ENCODE measurements around the gene GIMAP2.
"Not testable (repeated sequence)": the region's sequence is repeated elsewhere in the genome, so short reads cannot be mapped to it uniquely, and the experiment has no call there.

Gene GIMAP2

GRCh38 chr7:150676276-150676675, 9.2 kb upstream of the GIMAP2 start:
- not testable (repeated sequence) for DNase-seq (ENCODE audit: low read depth in 2 of 2, low spot score in 1 of 2)

DNA sequence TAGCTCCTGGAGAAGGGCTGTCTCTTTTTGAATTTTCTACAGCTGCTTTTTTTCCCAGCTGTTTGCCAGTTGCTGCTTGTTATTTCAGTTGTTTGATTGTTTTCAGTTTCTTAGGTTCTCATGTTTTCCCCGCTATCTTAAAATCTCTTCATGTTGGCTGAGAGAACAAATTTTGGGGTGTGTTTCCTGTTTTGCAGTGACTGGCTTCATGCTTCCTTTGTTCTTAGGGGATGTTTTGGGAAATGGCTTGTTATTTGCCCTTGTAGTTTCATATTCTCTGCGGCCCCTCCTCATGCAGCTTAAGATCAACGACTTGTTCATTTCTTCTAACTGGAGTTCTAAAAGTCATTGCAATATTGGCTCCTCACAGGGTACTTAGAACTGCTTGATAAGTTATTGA, 8.7 kb upstream of the GIMAP2 start:
- not testable (repeated sequence) for DNase-seq (ENCODE audit: low read depth in 2 of 2, low spot score in 1 of 2)

DNA sequence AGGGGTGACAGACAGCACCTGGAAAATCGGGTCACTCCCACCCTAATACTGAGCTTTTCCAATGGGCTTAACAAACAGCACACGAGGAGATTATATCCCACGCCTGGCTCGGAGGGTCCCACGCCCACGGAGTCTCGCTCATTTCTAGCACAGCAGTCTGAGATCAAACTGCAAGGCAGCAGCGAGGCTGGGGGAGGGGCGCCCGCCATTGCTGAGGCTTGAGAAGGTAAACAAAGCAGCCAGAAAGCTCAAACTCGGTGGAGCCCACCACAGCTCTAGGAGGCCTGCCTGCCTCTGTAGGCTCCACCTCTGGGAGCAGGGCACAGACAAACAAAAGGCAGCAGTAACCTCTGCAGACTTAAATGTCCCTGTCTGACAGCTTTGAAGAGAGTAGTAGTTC, 6.9 kb upstream of the GIMAP2 start:
- not testable (repeated sequence) for DNase-seq (ENCODE audit: low read depth in 2 of 2, low spot score in 1 of 2)

GRCh38 chr7:150680364-150680763, 5.1 kb upstream of the GIMAP2 start:
- DNase-seq (ENCODE audit: low read depth in 2 of 2, low spot score in 1 of 2) = not testable (repeated sequence)

- no peak for DNase-seq (ENCODE audit: low read depth in 2 of 2, low spot score in 1 of 2)
Measured at GRCh38 chr7:150686030-150686631, 625 bp downstream of the GIMAP2 start.

- DNase-seq (ENCODE audit: low read depth in 2 of 2, low spot score in 1 of 2) = no peak
Measured at GRCh38 chr7:150688630-150689029, 3.1 kb downstream of the GIMAP2 start.

- no peak for DNase-seq (ENCODE audit: low read depth in 2 of 2, low spot score in 1 of 2)
Measured at GRCh38 chr7:150695654-150696053, 10.1 kb downstream of the GIMAP2 start.

- no peak for DNase-seq (ENCODE audit: low read depth in 2 of 2, low spot score in 1 of 2)
Measured at GRCh38 chr7:150703209-150703608, 17.7 kb downstream of the GIMAP2 start.

DNA sequence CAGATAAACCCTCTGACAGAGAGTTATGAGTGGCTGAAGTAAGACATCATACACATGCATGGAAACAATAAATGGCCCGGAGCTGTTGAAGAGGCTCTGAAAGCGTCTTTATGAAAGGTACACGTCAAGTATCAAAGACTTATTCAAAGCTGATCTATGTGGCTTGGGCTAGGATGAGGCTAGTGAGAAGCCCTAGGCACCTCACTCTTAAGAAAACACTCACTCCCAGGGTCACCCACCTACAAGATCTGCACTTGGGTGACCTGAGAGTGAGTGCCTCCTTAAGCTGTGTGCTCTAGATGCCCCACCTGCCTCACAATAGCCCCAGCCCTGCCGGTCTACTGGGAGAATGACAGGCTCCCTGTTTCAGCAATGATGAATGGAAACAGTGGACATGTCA, 29.8 kb downstream of the GIMAP2 start:
- DNase-seq (ENCODE audit: low read depth in 2 of 2, low spot score in 1 of 2) = no peak

- DNase-seq (ENCODE audit: low read depth in 2 of 2, low spot score in 1 of 2) = no peak
Measured at GRCh38 chr7:150715738-150716137, 30.2 kb downstream of the GIMAP2 start.

GRCh38 chr7:150716368-150716767, 30.9 kb downstream of the GIMAP2 start, which contains the start of gene GIMAP1:
TSS of gene GIMAP1 (plus strand) at chr7:150716613. CDS start at chr7:150719048, 2,435 bp downstream.
- peak in 1 of 2 donors; percentile 39 for DNase-seq (ENCODE audit: low read depth in 2 of 2, low spot score in 1 of 2)

GRCh38 chr7:150716939-150717338, 31.4 kb downstream of the GIMAP2 start:
- no peak for DNase-seq (ENCODE audit: low read depth in 2 of 2, low spot score in 1 of 2)

- no peak for DNase-seq (ENCODE audit: low read depth in 2 of 2, low spot score in 1 of 2)
Measured at GRCh38 chr7:150717814-150718420, 32.4 kb downstream of the GIMAP2 start.

DNA sequence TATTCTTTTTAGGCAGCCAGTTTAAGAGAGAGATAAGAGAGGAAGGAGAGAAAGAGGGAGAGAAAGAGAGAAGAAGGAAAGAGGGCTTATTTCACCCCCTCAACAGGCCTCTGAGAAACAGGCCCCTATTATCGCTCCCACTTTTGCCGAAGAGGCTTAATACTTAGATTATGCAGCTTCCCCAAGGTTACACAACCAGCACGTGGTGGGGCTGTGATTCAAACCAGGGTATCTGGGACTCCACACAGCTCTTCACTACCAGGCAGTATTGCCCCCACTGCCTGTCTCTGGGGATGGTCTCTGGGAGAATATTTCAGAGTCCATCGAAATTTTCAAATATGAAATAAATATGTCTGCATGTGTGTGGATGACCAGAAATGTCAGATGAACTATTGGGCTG, 33.9 kb downstream of the GIMAP2 start:
- DNase-seq (ENCODE audit: low read depth in 2 of 2, low spot score in 1 of 2) = no peak

DNA sequence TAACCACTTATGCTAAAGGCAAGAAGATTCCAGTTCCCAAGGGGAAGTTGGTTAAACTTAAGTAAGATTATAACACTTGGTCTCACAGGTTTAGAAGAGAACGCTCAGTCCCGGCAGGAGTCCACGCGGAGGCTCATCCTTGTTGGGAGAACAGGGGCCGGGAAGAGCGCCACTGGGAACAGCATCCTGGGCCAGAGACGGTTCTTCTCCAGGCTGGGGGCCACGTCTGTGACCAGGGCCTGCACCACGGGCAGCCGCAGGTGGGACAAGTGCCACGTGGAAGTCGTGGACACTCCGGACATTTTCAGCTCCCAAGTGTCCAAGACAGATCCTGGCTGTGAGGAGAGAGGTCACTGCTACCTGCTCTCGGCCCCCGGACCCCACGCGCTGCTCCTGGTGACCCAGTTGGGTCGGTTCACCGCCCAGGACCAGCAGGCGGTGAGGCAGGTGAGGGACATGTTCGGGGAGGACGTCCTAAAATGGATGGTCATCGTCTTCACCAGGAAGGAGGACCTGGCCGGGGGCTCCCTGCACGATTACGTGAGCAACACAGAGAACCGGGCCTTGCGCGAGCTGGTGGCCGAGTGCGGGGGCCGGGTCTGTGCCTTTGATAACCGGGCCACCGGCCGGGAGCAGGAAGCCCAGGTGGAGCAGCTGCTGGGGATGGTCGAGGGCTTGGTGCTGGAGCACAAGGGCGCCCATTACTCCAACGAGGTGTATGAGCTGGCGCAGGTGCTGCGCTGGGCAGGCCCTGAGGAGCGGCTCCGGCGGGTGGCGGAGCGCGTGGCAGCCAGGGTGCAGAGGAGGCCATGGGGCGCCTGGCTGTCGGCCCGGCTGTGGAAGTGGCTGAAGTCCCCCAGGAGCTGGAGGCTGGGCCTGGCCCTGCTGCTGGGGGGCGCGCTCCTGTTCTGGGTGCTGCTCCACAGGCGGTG, 34.7 kb downstream of the GIMAP2 start:
- no peak for DNase-seq (ENCODE audit: low read depth in 2 of 2, low spot score in 1 of 2)

DNA sequence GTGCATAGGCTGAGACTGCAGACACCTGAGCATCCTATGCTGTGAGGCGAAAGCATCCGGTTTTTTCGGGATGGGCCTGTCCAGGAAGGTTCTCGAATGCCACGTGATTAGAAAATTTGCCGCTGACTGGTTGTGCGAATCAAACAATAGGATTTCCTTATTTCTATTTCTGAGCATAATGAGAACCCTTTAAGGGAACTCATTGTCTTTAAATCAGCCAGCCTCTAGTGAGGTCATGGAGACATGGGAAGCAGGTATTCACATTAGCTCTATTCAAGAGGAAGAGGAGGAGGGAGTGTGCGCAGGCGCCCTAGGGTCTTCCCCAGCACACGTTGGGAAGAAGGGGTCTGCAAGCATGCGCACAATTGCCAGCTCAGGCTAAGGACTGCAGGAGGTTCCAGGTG, 36.5 kb downstream of the GIMAP2 start:
- no peak for DNase-seq (ENCODE audit: low read depth in 2 of 2, low spot score in 1 of 2)

GRCh38 chr7:150722431-150722931, 37.0 kb downstream of the GIMAP2 start:
- DNase-seq (ENCODE audit: low read depth in 2 of 2, low spot score in 1 of 2) = no peak

DNA sequence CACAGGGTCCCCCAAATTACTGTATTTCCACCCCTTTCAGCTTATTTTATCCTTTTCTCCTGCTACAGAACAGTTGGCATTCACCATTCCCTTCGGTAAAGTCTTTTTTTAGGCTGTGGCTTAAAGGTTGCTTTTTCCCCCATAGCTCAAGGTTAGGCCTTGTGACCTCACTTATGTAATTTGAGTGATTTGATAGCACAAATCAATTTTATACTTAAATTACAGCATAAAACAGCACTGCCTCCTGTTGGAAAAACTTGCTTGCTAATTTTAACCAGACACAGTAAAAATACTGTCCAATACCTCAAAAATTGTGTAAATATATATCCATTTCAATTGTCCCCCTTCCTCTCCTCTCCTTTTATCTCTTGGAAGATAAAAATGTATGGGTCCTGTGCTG, 38.0 kb downstream of the GIMAP2 start:
- DNase-seq (ENCODE audit: low read depth in 2 of 2, low spot score in 1 of 2) = no peak

DNA sequence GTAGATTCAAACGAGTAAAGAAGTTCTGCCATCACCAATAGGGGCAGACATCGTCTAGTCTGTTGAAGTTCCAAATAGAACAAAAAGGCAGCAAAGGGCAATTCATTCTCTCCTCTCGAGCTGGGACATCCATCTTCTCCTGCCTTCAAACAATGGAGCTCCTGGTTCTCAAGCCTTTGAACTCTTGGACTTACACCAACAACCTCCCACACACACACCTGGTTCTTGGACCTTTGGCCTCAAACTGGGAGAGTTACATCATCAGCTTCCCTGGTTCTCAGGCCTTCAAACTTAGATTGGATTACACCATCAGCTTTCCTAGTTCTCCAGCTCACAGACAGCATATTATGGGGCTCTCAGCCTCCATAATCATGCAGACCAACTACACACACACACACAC, 41.9 kb downstream of the GIMAP2 start:
- no peak for DNase-seq (ENCODE audit: low read depth in 2 of 2, low spot score in 1 of 2)

DNA sequence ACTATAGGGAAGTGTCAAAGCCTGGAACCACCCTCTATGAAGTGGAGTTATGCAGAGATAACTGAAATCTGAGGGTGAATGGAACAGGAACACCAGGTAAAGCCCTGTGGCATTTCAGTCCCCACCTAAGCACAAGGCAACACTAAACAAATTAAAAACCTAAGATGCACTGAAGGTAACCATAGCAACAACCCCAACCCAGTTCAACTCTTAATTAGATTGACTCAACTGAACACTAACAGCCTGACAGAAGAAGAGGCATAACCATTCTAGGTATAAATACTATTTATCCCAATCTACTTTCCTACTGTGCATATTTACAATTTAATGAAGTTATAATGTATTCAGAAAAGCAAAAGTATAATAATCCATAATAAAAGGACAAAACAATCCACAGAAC, 42.5 kb downstream of the GIMAP2 start:
- DNase-seq (ENCODE audit: low read depth in 2 of 2, low spot score in 1 of 2) = no peak

GRCh38 chr7:150728609-150729008, 43.1 kb downstream of the GIMAP2 start:
- no peak for DNase-seq (ENCODE audit: low read depth in 2 of 2, low spot score in 1 of 2)

DNA sequence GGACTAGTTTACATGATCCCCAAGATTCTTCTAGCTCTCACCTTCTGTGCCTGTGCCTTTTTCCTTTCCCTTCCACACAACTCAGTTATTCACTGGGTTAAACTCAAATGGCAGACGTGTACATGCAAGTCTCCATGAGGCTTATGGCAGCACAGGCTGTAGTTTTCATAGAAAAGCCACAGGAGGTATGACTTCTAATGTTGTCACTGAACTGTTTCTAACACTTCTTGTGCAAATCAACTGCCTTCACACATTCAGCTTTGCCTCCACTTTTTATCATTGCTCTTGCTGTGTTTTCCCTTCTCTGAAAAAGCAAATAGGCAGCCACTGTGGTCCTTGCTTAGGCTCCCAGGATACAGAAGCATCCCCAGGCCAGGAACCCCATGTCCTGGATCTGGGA, 46.4 kb downstream of the GIMAP2 start:
- no peak for DNase-seq (ENCODE audit: low read depth in 2 of 2, low spot score in 1 of 2)
